Measurements from ENCODE around the gene OPCML.

OPCML gene

GRCh38 chr11:132587716-132588115 lies 944.6 kb downstream of the OPCML start:
- Histone ChIP-seq H3K4me1 (ENCODE audit: insufficient read depth, low read length, severe bottlenecking) (no peaks in the 10 kb centered on the region), H3K9me2 (ENCODE audit: low read depth, low read length) (no peaks in the 10 kb centered on the region), H2AFZ (ENCODE audit: low read length) (no peak overlapping the region), H3K79me2 (ENCODE audit: insufficient read depth, low read length) (no peaks in the 10 kb centered on the region), H3K36me3 (ENCODE audit: insufficient read depth, low read length) (no peaks in the 10 kb centered on the region), H3K9ac (ENCODE audit: low read length) (no peak overlapping the region), H3K27ac (ENCODE audit: low read depth, low read length, poor library complexity, severe bottlenecking) (no peak overlapping the region), H3F3A (ENCODE audit: insufficient read depth, low read length) (no peaks in the 10 kb centered on the region), H4K20me1 (ENCODE audit: insufficient read depth, low read length) (no peaks in the 10 kb centered on the region), H3K4me2 (ENCODE audit: low read length) (no peak overlapping the region), H3K4me3 (ENCODE audit: low read depth, low read length, poor library complexity, severe bottlenecking) (no peak overlapping the region), H3K27me3 (ENCODE audit: insufficient read depth, low read length) (no peaks in the 10 kb centered on the region), H3K9me3 (ENCODE audit: low read length) (no peaks in the 10 kb centered on the region)
- no peak for TF ChIP-seq EZH2 (IDR thresholded peaks at IDR 0.05; ENCODE audit: borderline replicate concordance, low read length)
- TF ChIP-seq, protein P1, sequence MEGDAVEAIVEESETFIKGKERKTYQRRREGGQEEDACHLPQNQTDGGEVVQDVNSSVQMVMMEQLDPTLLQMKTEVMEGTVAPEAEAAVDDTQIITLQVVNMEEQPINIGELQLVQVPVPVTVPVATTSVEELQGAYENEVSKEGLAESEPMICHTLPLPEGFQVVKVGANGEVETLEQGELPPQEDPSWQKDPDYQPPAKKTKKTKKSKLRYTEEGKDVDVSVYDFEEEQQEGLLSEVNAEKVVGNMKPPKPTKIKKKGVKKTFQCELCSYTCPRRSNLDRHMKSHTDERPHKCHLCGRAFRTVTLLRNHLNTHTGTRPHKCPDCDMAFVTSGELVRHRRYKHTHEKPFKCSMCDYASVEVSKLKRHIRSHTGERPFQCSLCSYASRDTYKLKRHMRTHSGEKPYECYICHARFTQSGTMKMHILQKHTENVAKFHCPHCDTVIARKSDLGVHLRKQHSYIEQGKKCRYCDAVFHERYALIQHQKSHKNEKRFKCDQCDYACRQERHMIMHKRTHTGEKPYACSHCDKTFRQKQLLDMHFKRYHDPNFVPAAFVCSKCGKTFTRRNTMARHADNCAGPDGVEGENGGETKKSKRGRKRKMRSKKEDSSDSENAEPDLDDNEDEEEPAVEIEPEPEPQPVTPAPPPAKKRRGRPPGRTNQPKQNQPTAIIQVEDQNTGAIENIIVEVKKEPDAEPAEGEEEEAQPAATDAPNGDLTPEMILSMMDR (IDR thresholded peaks at IDR 0.05; ENCODE audit: low read length), result no peak

DNA sequence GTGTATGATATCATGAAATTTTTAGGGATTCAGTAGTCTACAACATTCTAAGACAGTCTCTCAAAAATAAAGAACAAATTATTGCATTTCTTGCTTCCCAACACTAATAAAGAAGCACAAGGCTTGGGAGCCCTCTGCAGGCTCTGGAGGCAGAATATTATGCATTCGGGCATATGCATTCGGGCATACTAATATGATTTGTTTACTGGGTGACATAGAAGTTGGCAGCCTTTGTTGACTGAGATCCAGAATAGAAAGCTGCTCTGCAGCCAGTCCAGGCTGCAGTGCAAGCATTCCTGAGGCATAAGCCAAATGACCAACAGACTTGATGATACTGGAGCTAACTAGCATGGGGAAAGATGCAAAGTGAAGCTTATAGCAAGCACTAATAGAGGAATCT lies 945.5 kb downstream of the OPCML start:
- Histone ChIP-seq H3K27me3 (ENCODE audit: insufficient read depth, low read length) (no peaks in the 10 kb centered on the region), H3K9me3 (ENCODE audit: low read length) (no peaks in the 10 kb centered on the region), H3K4me1 (ENCODE audit: insufficient read depth, low read length, severe bottlenecking) (no peaks in the 10 kb centered on the region), H3K4me2 (ENCODE audit: low read length) (no peak overlapping the region), H3K9ac (ENCODE audit: low read length) (no peak overlapping the region), H3K9me2 (ENCODE audit: low read depth, low read length) (no peaks in the 10 kb centered on the region), H2AFZ (ENCODE audit: low read length) (no peak overlapping the region), H3F3A (ENCODE audit: insufficient read depth, low read length) (no peaks in the 10 kb centered on the region), H3K36me3 (ENCODE audit: insufficient read depth, low read length) (no peaks in the 10 kb centered on the region), H4K20me1 (ENCODE audit: insufficient read depth, low read length) (no peaks in the 10 kb centered on the region), H3K79me2 (ENCODE audit: insufficient read depth, low read length) (no peaks in the 10 kb centered on the region), H3K4me3 (ENCODE audit: low read depth, low read length, poor library complexity, severe bottlenecking) (no peak overlapping the region), H3K27ac (ENCODE audit: low read depth, low read length, poor library complexity, severe bottlenecking) (no peak overlapping the region)
- TF ChIP-seq EZH2 (IDR thresholded peaks at IDR 0.05; ENCODE audit: borderline replicate concordance, low read length), result no peak
- TF ChIP-seq, protein P1 (IDR thresholded peaks at IDR 0.05; ENCODE audit: low read length), result no peak

GRCh38 chr11:132579634-132580327 lies 952.5 kb downstream of the OPCML start:
- Histone ChIP-seq H3F3A (ENCODE audit: insufficient read depth, low read length) (no peaks in the 10 kb centered on the region), H4K20me1 (ENCODE audit: insufficient read depth, low read length) (no peaks in the 10 kb centered on the region), H3K9me3 (ENCODE audit: low read length) (no peaks in the 10 kb centered on the region), H3K36me3 (ENCODE audit: insufficient read depth, low read length) (no peaks in the 10 kb centered on the region), H3K4me3 (ENCODE audit: low read depth, low read length, poor library complexity, severe bottlenecking) (no peak overlapping the region), H3K27ac (ENCODE audit: low read depth, low read length, poor library complexity, severe bottlenecking) (no peak overlapping the region), H3K27me3 (ENCODE audit: insufficient read depth, low read length) (no peaks in the 10 kb centered on the region), H3K4me2 (ENCODE audit: low read length) (no peak overlapping the region), H3K9me2 (ENCODE audit: low read depth, low read length) (no peaks in the 10 kb centered on the region), H2AFZ (ENCODE audit: low read length) (no peak overlapping the region), H3K9ac (ENCODE audit: low read length) (no peak overlapping the region), H3K4me1 (ENCODE audit: insufficient read depth, low read length, severe bottlenecking) (no peaks in the 10 kb centered on the region), H3K79me2 (ENCODE audit: insufficient read depth, low read length) (no peaks in the 10 kb centered on the region)
- TF ChIP-seq, protein P1 (IDR thresholded peaks at IDR 0.05; ENCODE audit: low read length), result no peak

Measured in OCI-LY1 (cell line).